C4-2B (cell line): Measurements from ENCODE around the gene MICAL2.

Experiments
- H3K27ac ChIP-seq: fragments of 450-650 bp; 2 replicates; pipeline ENCODE4 v1.5.1; 2017
- CTCF ChIP-seq: fragments of 450-650 bp; conservative IDR thresholded peaks from 2 replicates; pipeline ENCODE4 v1.5.1; 2017; ENCODE audit warnings: mild to moderate bottlenecking
- ZFX ChIP-seq: fragments of 450-650 bp; IDR thresholded peaks from 2 replicates; pipeline ENCODE4 v1.6.1; 2017

Gene MICAL2

GRCh38 chr11:12152321-12152720 is 41.9 kb downstream of the MICAL2 start:
- H3K27ac ChIP-seq: no peak overlapping the region
- no peak for TF ChIP-seq CTCF
- TF ChIP-seq ZFX: no peak

GRCh38 chr11:12154871-12155668 is 44.7 kb downstream of the MICAL2 start:
- no peak overlapping the region for H3K27ac ChIP-seq
- TF ChIP-seq CTCF (no peak), ZFX (no peak)

GRCh38 chr11:12155696-12156095 is 45.3 kb downstream of the MICAL2 start:
- H3K27ac ChIP-seq: no peak overlapping the region
- TF ChIP-seq ZFX: no peak

- TF ChIP-seq CTCF: no peak
- no peak for TF ChIP-seq ZFX
- H3K27ac ChIP-seq: no peak overlapping the region
Measured at GRCh38 chr11:12156301-12157140, 46.1 kb downstream of the MICAL2 start.

- H3K27ac ChIP-seq: no peak overlapping the region
- TF ChIP-seq ZFX: no peak
- TF ChIP-seq CTCF: no peak
Measured at GRCh38 chr11:12157241-12157661, 46.9 kb downstream of the MICAL2 start.

- TF ChIP-seq ZFX: no peak
- TF ChIP-seq CTCF: no peak
- no peak overlapping the region for H3K27ac ChIP-seq
Measured at GRCh38 chr11:12158909-12159308, 48.5 kb downstream of the MICAL2 start.

DNA sequence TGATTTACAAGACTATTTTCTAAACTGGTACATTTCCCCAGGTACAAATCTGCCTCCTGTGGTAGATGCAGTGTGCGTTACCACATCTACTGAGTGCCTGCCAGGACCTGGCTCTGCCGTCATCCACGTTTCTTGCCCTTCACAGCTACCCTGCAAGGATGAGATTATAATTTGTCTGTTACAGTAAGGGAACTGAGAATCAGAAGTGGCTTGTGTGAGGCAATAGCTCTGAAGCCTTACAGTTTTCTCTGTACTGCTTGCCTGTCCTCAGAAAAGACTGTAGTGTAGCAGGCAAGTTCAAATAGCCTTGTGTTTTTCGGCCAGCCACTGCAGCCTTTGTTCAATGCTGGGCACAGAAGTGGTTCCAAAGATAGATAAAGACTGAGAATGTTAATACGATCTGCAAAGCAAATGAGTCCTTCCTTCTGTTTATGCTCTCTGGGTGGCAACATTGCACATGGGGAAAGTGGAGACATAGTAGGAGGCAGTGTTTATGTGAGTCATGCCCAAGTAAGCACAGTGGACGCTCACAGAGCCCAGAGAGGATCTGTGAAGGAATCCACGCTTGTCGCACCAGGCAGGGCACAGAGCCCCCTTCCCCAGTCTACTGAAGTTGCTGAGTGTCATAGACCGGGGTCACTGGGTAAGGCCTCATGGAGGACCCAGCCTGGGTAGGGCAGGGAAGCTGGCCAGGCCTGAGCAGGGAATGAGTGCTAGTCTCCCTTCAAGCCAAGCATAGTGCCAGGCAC is 49.1 kb downstream of the MICAL2 start:
- no peak overlapping the region for H3K27ac ChIP-seq
- TF ChIP-seq CTCF: no peak
- TF ChIP-seq ZFX: no peak
